Measurements from ENCODE around the gene LGSN.
"Not testable (repeated sequence)": the region's sequence is repeated elsewhere in the genome, so short reads cannot be mapped to it uniquely, and the experiment has no call there.

The LGSN gene

GRCh38 chr6:63305277-63305676 is 14.5 kb downstream of the LGSN start:
- DNase-seq: no peak

DNA sequence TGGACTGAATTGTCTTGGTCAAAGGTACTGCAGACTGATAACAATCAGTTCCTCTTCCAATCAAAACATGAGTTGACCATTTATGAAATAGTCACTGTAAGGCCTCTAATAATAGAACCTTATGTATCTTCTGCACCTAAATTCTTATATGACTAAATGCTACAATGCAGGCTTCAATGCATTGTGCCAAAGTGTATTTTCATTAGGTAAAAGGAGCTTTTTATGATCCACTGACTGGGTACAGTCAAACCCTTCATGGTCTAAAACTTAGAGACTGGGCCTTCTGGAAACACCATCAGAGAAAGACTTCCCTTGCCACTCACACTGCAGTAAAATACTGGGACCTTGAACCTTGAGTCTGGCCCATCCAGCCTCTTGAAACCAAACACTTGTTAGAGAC is 16.3 kb downstream of the LGSN start:
- DNase-seq: no peak

DNA sequence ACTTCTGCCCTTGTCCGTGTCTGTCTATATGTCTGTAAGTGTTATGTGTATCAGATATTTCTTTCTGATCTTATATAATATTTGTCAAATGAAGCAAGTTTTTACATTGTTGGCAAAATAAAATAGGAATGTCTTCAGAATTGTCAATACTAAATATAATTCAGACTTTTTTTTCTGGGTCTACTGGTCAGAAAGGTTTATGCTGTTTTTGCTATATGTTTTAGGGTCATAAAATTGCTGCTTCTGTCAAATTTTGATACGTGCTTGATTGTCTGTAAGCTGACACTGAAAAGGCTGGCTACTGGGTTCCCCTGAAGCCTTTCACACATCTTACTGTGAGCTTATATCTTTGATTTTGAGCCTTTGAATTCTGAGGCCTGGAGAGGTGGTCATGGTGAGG is 20.1 kb downstream of the LGSN start:
- no peak for DNase-seq

GRCh38 chr6:63295553-63296194 is 24.1 kb downstream of the LGSN start:
- DNase-seq: no peak

GRCh38 chr6:63290492-63291058 is 29.2 kb downstream of the LGSN start:
- DNase-seq: no peak

GRCh38 chr6:63289269-63289872 is 30.4 kb downstream of the LGSN start:
- DNase-seq: no peak

DNA sequence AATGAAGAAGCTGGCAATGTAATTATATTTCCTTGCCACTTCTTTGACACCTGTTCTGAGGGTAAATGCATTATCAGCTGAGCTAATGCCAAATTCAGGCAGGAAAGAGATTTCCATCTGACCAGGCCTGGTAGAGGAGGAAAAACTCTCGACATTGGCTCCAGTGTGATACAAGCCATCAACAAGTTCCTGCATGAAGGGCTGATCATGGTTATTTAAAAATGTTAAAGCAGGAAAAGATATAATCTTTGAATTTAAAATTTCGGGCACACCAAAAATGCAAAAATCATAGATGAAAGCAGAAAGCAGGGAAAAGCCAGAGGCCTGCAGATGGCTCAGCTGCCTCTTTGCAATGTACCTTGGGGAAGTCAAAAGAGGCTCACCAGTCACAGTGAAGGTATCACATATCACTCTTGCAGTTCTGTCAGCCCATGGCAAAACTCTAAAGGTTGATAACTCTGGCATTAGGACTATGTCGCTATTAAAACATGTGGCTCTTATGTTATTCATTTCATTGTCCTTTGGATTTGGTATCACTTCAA is 39.1 kb downstream of the LGSN start:
- no peak for DNase-seq

GRCh38 chr6:63278916-63279315 is 40.9 kb downstream of the LGSN start:
- no peak for DNase-seq

DNA sequence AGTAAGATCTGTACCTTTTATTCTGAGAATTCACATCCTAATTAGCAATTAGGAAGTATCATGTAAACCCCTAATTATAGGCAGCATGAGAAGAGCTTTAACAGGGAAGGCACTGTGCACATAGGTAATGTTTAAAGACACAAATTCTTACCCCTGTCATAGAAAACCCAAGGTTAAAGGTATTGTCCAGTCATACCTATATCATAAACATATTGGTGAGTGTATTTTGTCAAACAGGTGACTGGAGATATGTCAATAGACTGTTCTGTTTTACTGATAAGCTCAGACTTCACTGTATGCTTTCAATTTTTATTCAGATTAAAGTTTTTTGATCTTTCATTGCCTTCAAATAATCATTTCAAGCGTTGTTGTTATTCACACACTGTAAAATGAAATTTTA is 43.8 kb downstream of the LGSN start:
- DNase-seq: no peak

- not testable (repeated sequence) for DNase-seq
Measured at GRCh38 chr6:63274795-63275430, 44.9 kb downstream of the LGSN start.

DNA sequence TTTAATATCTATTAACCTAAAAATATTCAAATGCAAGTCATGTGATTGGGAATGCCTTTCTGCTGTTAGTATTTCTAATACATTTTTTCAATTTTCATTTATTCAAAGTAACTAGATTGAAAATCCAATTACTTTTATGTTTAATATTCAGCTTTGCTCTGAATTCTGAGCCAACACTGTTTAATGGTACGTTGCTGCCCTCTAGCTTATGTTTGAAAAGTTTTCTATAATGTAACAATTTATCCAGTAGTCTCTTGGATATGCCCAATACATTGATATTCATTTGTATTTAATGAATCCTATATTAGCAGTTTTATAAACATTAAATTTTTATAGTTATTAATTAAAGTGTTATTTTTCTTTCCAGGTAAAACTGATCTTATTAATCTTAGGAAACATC is 47.4 kb downstream of the LGSN start:
- no peak for DNase-seq

DNA sequence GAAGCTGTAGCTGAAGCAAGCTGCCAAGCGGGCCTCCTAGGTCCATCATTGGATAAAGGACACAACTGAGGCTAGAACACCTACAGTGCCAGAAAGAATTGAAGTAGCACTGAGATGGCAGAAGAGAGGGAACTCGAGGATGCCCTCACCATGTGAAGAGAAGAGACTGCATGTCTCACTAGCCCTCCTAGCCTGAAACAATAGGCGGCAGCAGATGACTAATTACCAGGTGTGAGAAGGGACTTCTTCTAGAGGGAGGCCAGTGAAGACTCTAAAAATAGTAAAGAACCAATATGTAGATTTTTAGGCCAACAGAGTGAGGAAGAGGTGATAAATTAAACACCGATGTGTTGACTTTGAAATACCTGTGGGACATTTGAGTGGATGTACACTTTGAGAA is 50.3 kb downstream of the LGSN start:
- no peak for DNase-seq

DNA sequence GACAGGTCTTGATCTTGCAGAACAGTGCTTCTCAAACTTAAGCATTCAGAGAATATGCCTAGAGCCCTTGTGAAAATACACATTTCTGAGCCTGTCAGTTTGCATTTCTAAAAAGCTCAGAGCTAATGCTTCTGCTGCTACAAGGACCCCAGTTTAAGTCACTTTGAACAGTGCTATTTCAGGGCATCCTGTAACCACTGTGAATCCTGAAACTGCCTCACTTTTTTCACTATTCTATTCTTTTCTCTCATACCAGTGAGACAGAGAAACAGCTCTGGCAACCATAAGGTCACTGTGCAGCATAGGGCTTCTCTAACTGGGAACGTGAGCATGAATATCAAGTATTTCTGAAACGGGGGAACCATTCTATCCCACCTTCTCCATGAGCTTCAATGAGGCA is 51.2 kb downstream of the LGSN start:
- no peak for DNase-seq

GRCh38 chr6:63267828-63268227 is 52.0 kb downstream of the LGSN start:
- no peak for DNase-seq

DNA sequence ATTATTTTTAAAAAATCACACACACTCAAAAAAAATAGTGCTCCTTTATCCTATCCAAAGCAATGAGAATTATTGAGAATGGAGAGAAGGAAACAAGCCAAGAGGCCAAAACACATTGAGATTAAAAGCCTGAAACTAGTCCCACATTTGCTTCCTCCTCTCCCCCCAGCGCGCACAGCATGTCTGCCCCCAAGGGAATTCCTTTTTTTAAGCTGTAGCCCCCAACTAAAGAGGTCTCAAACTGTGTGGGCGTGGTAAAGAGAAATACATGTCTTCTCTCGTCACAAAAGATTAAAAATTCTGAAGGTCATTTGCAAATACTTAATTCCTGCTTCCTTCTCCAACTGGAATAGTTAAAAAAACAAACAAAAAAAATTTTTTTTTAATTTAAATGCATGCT is 52.7 kb downstream of the LGSN start:
- DNase-seq: no peak

DNA sequence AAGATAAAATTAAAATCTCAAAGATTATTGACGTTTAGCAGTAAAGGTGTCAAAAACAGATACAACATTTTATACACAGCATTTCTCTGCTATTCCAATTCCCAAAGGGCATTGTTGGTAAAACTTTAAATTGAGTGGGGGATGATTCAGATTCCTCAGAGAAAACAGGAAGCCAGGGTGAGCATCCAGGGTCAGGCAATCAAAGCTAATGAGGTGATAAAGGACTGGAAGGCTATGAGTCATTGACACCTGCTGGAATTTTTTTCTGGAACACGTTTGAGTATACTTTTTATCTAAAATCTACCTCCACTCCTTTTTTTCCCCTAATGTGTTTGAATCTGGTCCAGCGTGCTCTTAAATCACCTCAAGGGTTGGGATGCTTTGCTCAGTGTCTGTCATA is 56.3 kb downstream of the LGSN start:
- DNase-seq: no peak

DNA sequence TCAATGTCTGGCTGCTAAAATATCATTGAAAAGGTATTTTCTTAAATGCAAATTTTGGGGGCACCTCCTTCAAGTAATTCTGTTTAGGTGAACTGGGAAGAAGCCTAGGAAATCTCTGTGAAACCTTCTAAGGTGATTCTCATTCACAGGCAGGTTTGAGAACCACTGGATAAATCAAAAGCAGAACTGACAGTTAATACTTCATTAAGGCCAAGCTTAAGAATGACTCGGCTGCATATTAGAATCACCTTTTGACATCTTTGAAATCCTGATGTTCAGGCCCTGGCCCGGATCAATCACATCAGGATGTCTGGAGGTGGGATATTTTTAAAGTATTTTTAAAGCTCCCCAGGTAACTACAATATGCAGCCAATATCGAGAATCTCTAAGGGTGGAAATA is 58.0 kb downstream of the LGSN start:
- DNase-seq: no peak

GRCh38 chr6:63259153-63259552 is 60.6 kb downstream of the LGSN start:
- DNase-seq: no peak

GRCh38 chr6:63249875-63250482 is 69.8 kb downstream of the LGSN start:
- DNase-seq: no peak

DNA sequence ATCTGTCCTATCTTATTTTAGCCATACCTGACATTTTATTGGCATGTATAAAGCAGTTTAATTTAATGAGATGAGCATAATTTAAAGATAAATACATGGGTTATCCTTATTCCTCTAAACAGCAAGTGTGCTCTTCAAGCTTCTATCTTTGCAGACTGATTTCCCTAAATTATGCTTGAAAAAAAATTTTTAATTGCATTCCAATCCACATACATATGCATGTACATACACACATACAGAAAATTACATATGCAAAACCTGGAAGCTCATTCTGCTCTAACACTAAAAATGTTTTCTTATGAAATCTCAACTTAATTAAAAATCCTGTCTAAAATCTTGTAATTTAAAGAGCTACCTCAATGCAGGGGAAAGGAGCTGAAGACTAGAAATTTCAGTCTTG is 73.2 kb downstream of the LGSN start:
- no peak for DNase-seq

GRCh38 chr6:63245909-63246308 is 73.9 kb downstream of the LGSN start:
- DNase-seq: no peak

- DNase-seq: no peak
Measured at GRCh38 chr6:63245420-63245819, 74.4 kb downstream of the LGSN start.

GRCh38 chr6:63236398-63236817 is 83.4 kb downstream of the LGSN start:
- no peak for DNase-seq

GRCh38 chr6:63230511-63230910 is 89.3 kb downstream of the LGSN start:
- DNase-seq: not testable (repeated sequence)

All from left hindlimb (tissue), 1 donor.